Prostate gland (tissue), 2 donors: ENCODE results near the gene CMKLR1.

Experiments
- POLR2A ChIP-seq: fragments of 450-650 bp; IDR thresholded peaks from one replicate; pipeline ENCODE4 v1.6.1; 2016; ENCODE audit warnings: antibody characterized with exemption, mild to moderate bottlenecking
- POLR2AphosphoS5 ChIP-seq: sonication (generic); formaldehyde crosslinking; IDR thresholded peaks from one replicate; pipeline ENCODE4 v1.6.1; 2017; ENCODE audit warnings: antibody characterized with exemption
- TF ChIP-seq, protein P1 (sequence below), 4 experiments: fragments of 200-600 bp in 2 of 4; fragments of 450-650 bp in 2 of 4; sonication (generic) in 2 of 4; IDR thresholded peaks; 1 replicate in 3 of 4; 2 replicates in 1 of 4; pipeline ENCODE4 v1.5.1; 2016 to 2019; ENCODE audit warnings: antibody characterized with exemption in 4 of 4, mild to moderate bottlenecking in 2 of 4, moderate library complexity in 2 of 4

DNA sequence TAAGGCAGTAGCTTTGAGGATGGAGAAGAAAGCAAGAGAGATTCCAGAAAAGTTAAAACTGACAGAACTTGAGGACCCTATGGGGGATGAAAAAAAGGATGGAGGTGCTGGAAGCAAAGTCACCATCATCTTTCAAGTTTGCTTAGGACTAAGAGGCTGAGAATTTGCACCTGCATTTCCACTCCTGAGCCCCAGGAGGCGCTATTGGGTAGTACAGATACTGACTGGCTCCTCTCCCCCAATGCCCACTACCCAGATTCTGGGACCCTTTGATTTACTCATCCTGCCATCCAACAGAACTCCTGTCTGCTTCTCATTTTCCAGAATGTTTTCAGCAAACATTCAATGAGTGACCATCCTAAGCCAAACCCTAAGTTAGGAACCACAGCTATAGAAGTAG lies 34.0 kb upstream of the CMKLR1 start:
- TF ChIP-seq, protein P1, sequence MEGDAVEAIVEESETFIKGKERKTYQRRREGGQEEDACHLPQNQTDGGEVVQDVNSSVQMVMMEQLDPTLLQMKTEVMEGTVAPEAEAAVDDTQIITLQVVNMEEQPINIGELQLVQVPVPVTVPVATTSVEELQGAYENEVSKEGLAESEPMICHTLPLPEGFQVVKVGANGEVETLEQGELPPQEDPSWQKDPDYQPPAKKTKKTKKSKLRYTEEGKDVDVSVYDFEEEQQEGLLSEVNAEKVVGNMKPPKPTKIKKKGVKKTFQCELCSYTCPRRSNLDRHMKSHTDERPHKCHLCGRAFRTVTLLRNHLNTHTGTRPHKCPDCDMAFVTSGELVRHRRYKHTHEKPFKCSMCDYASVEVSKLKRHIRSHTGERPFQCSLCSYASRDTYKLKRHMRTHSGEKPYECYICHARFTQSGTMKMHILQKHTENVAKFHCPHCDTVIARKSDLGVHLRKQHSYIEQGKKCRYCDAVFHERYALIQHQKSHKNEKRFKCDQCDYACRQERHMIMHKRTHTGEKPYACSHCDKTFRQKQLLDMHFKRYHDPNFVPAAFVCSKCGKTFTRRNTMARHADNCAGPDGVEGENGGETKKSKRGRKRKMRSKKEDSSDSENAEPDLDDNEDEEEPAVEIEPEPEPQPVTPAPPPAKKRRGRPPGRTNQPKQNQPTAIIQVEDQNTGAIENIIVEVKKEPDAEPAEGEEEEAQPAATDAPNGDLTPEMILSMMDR (IDR thresholded peaks at IDR 0.05): peak in 1 of 4 experiments; percentile 14
- TF ChIP-seq POLR2A (no peak), POLR2AphosphoS5 (no peak)
